B cell (primary cell): ENCODE results near the gene SCN4A. TPM values are rescaled to one million over a fixed set of nuclear protein-coding genes. Genes with fewer than 3 reads are reported as not detected.

Experiments
- ATAC-seq: fragments of 200-7000 bp; cut with Tn5 transposase; one replicate; pipeline ENCODE4 v1.10.0; 2021; ENCODE audit warnings: low read depth, mild to moderate bottlenecking, moderate number of reproducible peaks, moderate library complexity
- CTCF ChIA-PET: fragments of 350-600 bp; sonication (Branson Sonifier 250); formaldehyde crosslinking; loops from one replicate; lab custom pipeline; 2021; ENCODE audit warnings: antibody characterized with exemption, inconsistent platforms; lab: Charles Lee
- POLR2A ChIA-PET: fragments of 350-600 bp; sonication (Branson Sonifier 250); formaldehyde crosslinking; loops from one replicate; lab custom pipeline; 2021; ENCODE audit warnings: antibody characterized with exemption; lab: Charles Lee
- DNase-seq: peaks from one replicate; pipeline ENCODE4 v3.0.0; 2013
- H2AFZ ChIP-seq: 2 replicates; pipeline ENCODE4 v1.6.1; 2012; ENCODE audit warnings: mild to moderate bottlenecking, low read depth, low read length; ENCODE audit not compliant: insufficient read depth, poor library complexity, severe bottlenecking
- H3K27ac ChIP-seq, 2 donors: 1 replicate in 1 of 2; 2 replicates in 1 of 2; pipeline ENCODE4 v1.5.1; 2012 to 2013; ENCODE audit warnings: low read length in 2 of 2, mild to moderate bottlenecking in 2 of 2, moderate library complexity in 1 of 2
- H3K27me3 ChIP-seq, 4 experiments: fragments of 200-600 bp in 1 of 4; sonication (generic) in 1 of 4; replicated peaks in 1 of 4; 1 replicate in 2 of 4; 2 replicates in 2 of 4; pipeline versions ENCODE4 v1.6.1 to v1.7.0; 2013 to 2016; ENCODE audit warnings: low read length in 3 of 4, mild to moderate bottlenecking in 2 of 4, mixed read lengths in 1 of 4, moderate library complexity in 1 of 4; ENCODE audit not compliant: insufficient read depth in 4 of 4, control insufficient read depth in 3 of 4; ENCODE audit errors: control extremely low read depth in 1 of 4
- H3K36me3 ChIP-seq, 2 experiments: replicated peaks in 1 of 2; 1 replicate in 1 of 2; 2 replicates in 1 of 2; pipeline versions ENCODE4 v1.6.1 to v1.7.1; 2013; ENCODE audit warnings: low read length in 1 of 2; ENCODE audit not compliant: insufficient read depth in 2 of 2, control insufficient read depth in 1 of 2; ENCODE audit errors: control extremely low read depth in 1 of 2, extremely low read depth in 1 of 2
- H3K4me1 ChIP-seq, 2 donors: fragments of 200-600 bp in 1 of 2; sonication (generic) in 1 of 2; 1 replicate in 1 of 2; 2 replicates in 1 of 2; pipeline versions ENCODE4 v1.5.1 to v1.6.1; 2013 to 2017; ENCODE audit warnings: low read length in 2 of 2; ENCODE audit not compliant: control insufficient read depth in 2 of 2, insufficient read depth in 2 of 2
- H3K4me2 ChIP-seq: replicated peaks from 2 replicates; pipeline ENCODE3; 2012; ENCODE audit warnings: mild to moderate bottlenecking, low read depth, low read length; ENCODE audit not compliant: poor library complexity, severe bottlenecking
- H3K4me3 ChIP-seq, 5 experiments: fragments of 200-600 bp in 1 of 5; sonication (generic) in 1 of 5; 1 replicate in 3 of 5; 2 replicates in 2 of 5; pipeline versions ENCODE4 v1.5.1 to v1.7.0; 2011 to 2016; ENCODE audit warnings: low read length in 4 of 5, mild to moderate bottlenecking in 4 of 5, low read depth in 2 of 5, control low read depth in 1 of 5, moderate library complexity in 1 of 5; ENCODE audit not compliant: insufficient read depth in 1 of 5; ENCODE audit errors: control extremely low read depth in 1 of 5, extremely low read depth in 1 of 5
- H3K79me2 ChIP-seq: fragments of 200-600 bp; sonication (generic); one replicate; pipeline ENCODE4 v1.6.0; 2016; ENCODE audit warnings: low read length; ENCODE audit not compliant: control insufficient read depth, insufficient read depth
- H3K9ac ChIP-seq: fragments of 200-600 bp; sonication (generic); 2 replicates; pipeline ENCODE4 v1.6.1; 2017; ENCODE audit warnings: mild to moderate bottlenecking, low read length, moderate library complexity
- H3K9me3 ChIP-seq, 3 donors: one replicate each; pipeline versions ENCODE4 v1.6.1 to v1.7.1; 2013; ENCODE audit warnings: low read length in 2 of 3; ENCODE audit not compliant: control insufficient read depth in 2 of 3, insufficient read depth in 1 of 3; ENCODE audit errors: control extremely low read depth in 1 of 3
- H4K20me1 ChIP-seq: 2 replicates; pipeline ENCODE4 v1.6.0; 2012; ENCODE audit warnings: mild to moderate bottlenecking, low read length; ENCODE audit not compliant: insufficient read depth, control insufficient read depth, poor library complexity, severe bottlenecking
- H3K27ac Mint-ChIP-seq: one replicate; pipeline ENCODE4 v1.8.0; 2021; ENCODE audit warnings: mixed read lengths
- H3K27me3 Mint-ChIP-seq: one replicate; pipeline ENCODE4 v1.8.0; 2021; ENCODE audit warnings: mixed read lengths
- H3K4me1 Mint-ChIP-seq: one replicate; pipeline ENCODE4 v1.8.0; 2021; ENCODE audit warnings: mixed read lengths
- H3K4me3 Mint-ChIP-seq: one replicate; pipeline ENCODE4 v1.8.0; 2021; ENCODE audit warnings: mixed read lengths
- H3K9me3 Mint-ChIP-seq: one replicate; pipeline ENCODE4 v1.8.0; 2022; ENCODE audit warnings: mixed read lengths; ENCODE audit not compliant: insufficient read depth
- CTCF ChIP-seq: fragments of 200-600 bp; IDR thresholded peaks from one replicate; pipeline ENCODE4 v1.8.0; 2022; ENCODE audit warnings: antibody characterized with exemption, mild to moderate bottlenecking
- EZH2 ChIP-seq: IDR thresholded peaks from 2 replicates; pipeline ENCODE4 v1.6.1; 2012; ENCODE audit warnings: borderline replicate concordance, low read depth, mild to moderate bottlenecking, moderate library complexity, low read length; ENCODE audit not compliant: insufficient read depth, poor library complexity, severe bottlenecking
- WGBS: methylation state at CpG from one replicate; pipeline ENCODE4 v1.1.5; 2013; ENCODE audit warnings: missing lambda C conversion rate; ENCODE audit not compliant: insufficient coverage; 5-methylcytosine and 5-hydroxymethylcytosine counted together
- intact Hi-C: fragments of 100-400 bp; cut with micrococcal nuclease; formaldehyde crosslinking; loops from one replicate; pipeline ENCODE4 v1.10.0; 2022
- polyA plus RNA-seq: library from polyadenylated mRNA; depleted of rRNA; stranded (reverse); fragments of >200 nt; gene quantifications from 2 replicates; pipeline ENCODE4 v1.2.3, GENCODE V29; 2012
- total RNA-seq, 2 donors: library from RNA; stranded (reverse); fragments of 120-200 nt in 1 of 2; gene quantifications; 1 replicate in 1 of 2; 2 replicates in 1 of 2; pipeline versions ENCODE4 v1.2.3 to v1.2.4, GENCODE V29; 2013 to 2022

Gene SCN4A
- total and polyA plus RNA-seq, 2 donors (not counting 1 experiment from before 2014, with no cell fraction given): 1.1 to 1.4 TPM

GRCh38 chr17:63939401-63939800 lies 33.3 kb downstream of the SCN4A start:
- Histone ChIP-seq H3K4me2 (no peak overlapping the region), H2AFZ (no peak overlapping the region), H4K20me1 (no peaks in the 10 kb centered on the region), H3K9ac (no peak overlapping the region), H3K4me3 (no peak overlapping the region), H3K27me3 (no peaks in the 10 kb centered on the region), H3K27ac (peak overlapping the region in 1 of 2 donors; percentile 18), H3K4me1 (peaks cover 38 to 55% of the 10 kb centered on the region in 2 donors), H3K79me2 (peaks cover 35% of the 10 kb centered on the region), H3K9me3 (peaks cover 0 to 26% (median 6%) of the 10 kb centered on the region in 3 donors), H3K36me3 (no peaks in the 10 kb centered on the region)
- intact Hi-C loops: no loop called here
- Mint-ChIP-seq H3K9me3 (no peaks in the 10 kb centered on the region), H3K4me1 (peaks cover 62% of the 10 kb centered on the region), H3K4me3 (peak overlapping the region; percentile 20), H3K27me3 (no peaks in the 10 kb centered on the region), H3K27ac (peak overlapping the region; percentile 62)
- ChIA-PET CTCF (interaction anchor here (0.9 to 3.9 kb wide), 4 partner anchors 19 to 86 kb away, joined by 3 to 27 read pairs (median 4); no protein-coding TSS in a partner anchor), POLR2A (interaction anchor here (1.1 to 2.3 kb wide), 2 partner anchors 7 to 17 kb away, joined by 3 to 7 read pairs; partner anchors contain the start of gene CD79B)
- TF ChIP-seq EZH2 (no peak), CTCF (no peak)
- DNase-seq: no peak
- ATAC-seq: no peak
- WGBS: 90% methylated on average over 9 of the region's 9 CpGs

GRCh38 chr17:63937920-63938319 lies 34.8 kb downstream of the SCN4A start:
- Histone ChIP-seq H3K4me1 (peaks cover 53 to 68% of the 10 kb centered on the region in 2 donors), H3K9ac (no peak overlapping the region), H3K4me3 (no peak overlapping the region), H3K27me3 (no peaks in the 10 kb centered on the region), H3K79me2 (peaks cover 50% of the 10 kb centered on the region), H3K27ac (no peak overlapping the region), H3K9me3 (peaks cover 0 to 26% (median 6%) of the 10 kb centered on the region in 3 donors), H3K4me2 (no peak overlapping the region), H2AFZ (no peak overlapping the region), H3K36me3 (no peaks in the 10 kb centered on the region), H4K20me1 (no peaks in the 10 kb centered on the region)
- 98% methylated on average over 3 of the region's 4 CpGs for WGBS
- intact Hi-C loops: no loop called here
- ATAC-seq: no peak
- peak overlapping the region; percentile 23 for H3K4me3 Mint-ChIP-seq
- H3K27me3 Mint-ChIP-seq: no peaks in the 10 kb centered on the region
- no peaks in the 10 kb centered on the region for H3K9me3 Mint-ChIP-seq
- H3K27ac Mint-ChIP-seq: peak overlapping the region; percentile 75
- no peak for TF ChIP-seq CTCF
- TF ChIP-seq EZH2: no peak
- ChIA-PET POLR2A (interaction anchor here (1.0 to 2.3 kb wide), 3 partner anchors 8 to 53 kb away, joined by 3 to 21 read pairs (median 6); no protein-coding TSS in a partner anchor), CTCF (interaction anchor here (0.7 to 9.9 kb wide), 4 partner anchors 10 to 91 kb away, joined by 3 to 185 read pairs (median 5); partner anchors contain the start of gene GH1)
- peaks cover 71% of the 10 kb centered on the region for H3K4me1 Mint-ChIP-seq
- DNase-seq: no peak
